Immature natural killer cell (primary cell): Measurements from ENCODE around the gene GTF3C2. TPM values are rescaled to one million over a fixed set of nuclear protein-coding genes. Genes with fewer than 3 reads are reported as not detected.
"Not testable (repeated sequence)": the region's sequence is repeated elsewhere in the genome, so short reads cannot be mapped to it uniquely, and the experiment has no call there.

Experiments used
- DNase-seq, 3 donors: peaks; one replicate each; pipeline ENCODE4 v3.0.0; 2022; ENCODE audit warnings: mixed read lengths in 1 of 3
- H3K27ac Mint-ChIP-seq, 6 donors: one replicate each; pipeline ENCODE4 v1.8.0; 2020; ENCODE audit warnings: mixed read lengths in 6 of 6, mild to moderate bottlenecking in 5 of 6, inconsistent platforms in 4 of 6, moderate library complexity in 3 of 6
- H3K27me3 Mint-ChIP-seq, 3 donors: one replicate each; pipeline ENCODE4 v1.8.0; 2020 to 2021; ENCODE audit warnings: low read depth in 3 of 3, mild to moderate bottlenecking in 3 of 3, mixed read lengths in 3 of 3, moderate library complexity in 3 of 3, inconsistent platforms in 1 of 3
- H3K36me3 Mint-ChIP-seq, 3 donors: one replicate each; pipeline ENCODE4 v1.8.0; 2020; ENCODE audit warnings: mixed read lengths in 3 of 3, inconsistent platforms in 2 of 3, mild to moderate bottlenecking in 2 of 3
- H3K4me1 Mint-ChIP-seq, 2 donors: one replicate each; pipeline ENCODE4 v1.8.0; 2020; ENCODE audit warnings: inconsistent platforms in 2 of 2, mild to moderate bottlenecking in 2 of 2, mixed read lengths in 2 of 2, moderate library complexity in 1 of 2
- H3K4me3 Mint-ChIP-seq, 5 donors: one replicate each; pipeline ENCODE4 v1.8.0; 2020; ENCODE audit warnings: mild to moderate bottlenecking in 5 of 5, mixed read lengths in 5 of 5, inconsistent platforms in 3 of 5, moderate library complexity in 3 of 5
- H3K9me3 Mint-ChIP-seq, 6 donors: one replicate each; pipeline ENCODE4 v1.8.0; 2020; ENCODE audit warnings: mild to moderate bottlenecking in 6 of 6, mixed read lengths in 6 of 6, inconsistent platforms in 4 of 6, moderate library complexity in 3 of 6
- polyA plus RNA-seq, 3 donors: library from polyadenylated mRNA; unstranded; fragments of 300-500 nt; fragmentation: Illumina TruSeq; gene quantifications; one replicate each; pipeline ENCODE4 v1.2.3, GENCODE V29; 2021

GTF3C2 gene
- polyA plus RNA-seq, 3 donors from 2014 or later = 22.1 to 43.7 (median 34.7) TPM

DNA sequence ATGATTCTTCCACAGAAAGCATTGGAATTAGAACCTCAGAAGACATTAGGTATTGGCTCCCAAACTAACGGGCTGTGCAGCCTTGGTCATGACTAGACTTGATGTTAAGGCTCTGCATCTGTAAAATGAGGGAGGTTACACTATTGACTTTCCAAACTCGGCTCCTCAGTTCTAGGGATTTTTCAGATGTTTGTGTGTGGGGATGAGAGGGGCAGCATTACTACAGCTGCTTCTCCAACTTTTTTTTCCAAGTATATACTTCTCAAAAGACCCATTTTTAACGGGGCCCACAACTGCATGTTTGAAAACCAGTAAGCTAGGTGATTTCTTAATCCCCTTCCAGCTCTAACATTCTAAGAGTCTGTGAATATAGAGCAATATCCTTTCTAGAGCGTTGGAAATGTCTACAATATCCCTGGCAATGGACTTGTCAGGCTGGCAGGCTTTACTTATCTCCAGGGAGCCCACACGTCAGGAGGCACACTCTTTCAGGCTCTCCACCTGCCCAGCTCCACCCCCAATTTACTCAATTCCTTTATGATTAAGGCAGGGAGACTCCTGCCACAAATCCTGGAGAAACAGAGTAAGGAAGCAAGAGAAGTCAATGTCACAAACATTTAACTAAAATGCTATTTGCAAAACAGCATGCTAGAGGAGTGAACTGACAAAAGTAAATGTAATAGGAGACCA is 32.8 kb downstream of the GTF3C2 start:
- Mint-ChIP-seq H3K27me3 (peaks cover 2 to 4% (median 2%) of the 10 kb centered on the region in 3 donors), H3K4me3 (peak overlapping the region; percentile 95 to 100 (median 96)), H3K36me3 (peaks cover 10 to 22% (median 15%) of the 10 kb centered on the region in 3 donors), H3K27ac (peak overlapping the region; percentile 97 to 99 (median 98)), H3K9me3 (no peaks in the 10 kb centered on the region), H3K4me1 (peaks cover 23 to 36% of the 10 kb centered on the region in 2 donors)
- DNase-seq = no peak

DNA sequence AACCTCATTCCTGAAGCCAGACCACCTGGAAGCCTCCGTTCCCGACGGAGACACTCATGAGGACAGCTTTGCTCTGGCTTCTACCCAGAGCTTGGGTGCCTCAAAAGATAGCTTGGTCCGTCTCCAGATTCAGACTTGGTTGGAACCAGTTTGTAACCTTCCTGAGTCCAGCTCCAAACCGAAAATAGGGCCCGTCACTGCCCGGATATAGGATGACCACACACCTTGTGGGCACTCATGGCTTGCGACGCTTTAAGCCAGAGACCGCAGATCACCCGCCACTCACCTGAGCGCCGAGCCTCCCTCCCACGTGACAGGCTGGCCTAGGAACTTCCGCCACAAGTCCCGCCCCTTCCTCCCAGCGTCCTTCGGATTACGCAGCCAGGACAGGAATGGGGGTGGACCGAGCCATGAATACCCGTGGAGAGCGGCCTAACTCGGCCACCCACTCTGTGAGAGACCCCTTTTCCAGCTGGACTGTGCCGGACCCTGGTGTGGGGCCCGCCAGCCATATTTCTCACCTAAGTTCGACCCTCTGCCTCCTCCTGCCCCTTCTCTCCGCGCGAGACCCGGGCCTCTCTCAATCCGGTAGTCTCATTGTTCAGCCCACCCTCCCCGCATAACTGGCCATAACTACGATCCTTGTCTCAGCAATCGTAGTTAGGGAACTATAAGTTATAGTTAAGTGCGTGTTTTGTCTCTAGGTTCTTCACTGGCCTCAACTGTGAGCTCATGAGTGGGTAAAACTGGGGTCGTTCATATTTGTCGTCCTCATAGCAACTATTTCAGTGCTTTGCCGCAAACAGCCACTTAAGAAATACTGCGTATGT is 33.6 kb downstream of the GTF3C2 start, which contains the start of gene MPV17:
Gene MPV17, minus strand, starts transcription at position 332 of the 830 bp plus-strand sequence. CDS start 580 bp downstream, outside the sequence.
- Mint-ChIP-seq H3K36me3 (peaks cover 10 to 16% (median 10%) of the 10 kb centered on the region in 3 donors), H3K9me3 (no peaks in the 10 kb centered on the region), H3K4me1 (peaks cover 23 to 36% of the 10 kb centered on the region in 2 donors), H3K4me3 (peak within 1 kb of the TSS; percentile 95 to 100 (median 96)), H3K27ac (peak within 1 kb of the TSS; percentile 97 to 99 (median 98)), H3K27me3 (peaks cover 2 to 4% (median 2%) of the 10 kb centered on the region in 3 donors)
- DNase-seq = peak; percentile 79 to 82 (median 82)

DNA sequence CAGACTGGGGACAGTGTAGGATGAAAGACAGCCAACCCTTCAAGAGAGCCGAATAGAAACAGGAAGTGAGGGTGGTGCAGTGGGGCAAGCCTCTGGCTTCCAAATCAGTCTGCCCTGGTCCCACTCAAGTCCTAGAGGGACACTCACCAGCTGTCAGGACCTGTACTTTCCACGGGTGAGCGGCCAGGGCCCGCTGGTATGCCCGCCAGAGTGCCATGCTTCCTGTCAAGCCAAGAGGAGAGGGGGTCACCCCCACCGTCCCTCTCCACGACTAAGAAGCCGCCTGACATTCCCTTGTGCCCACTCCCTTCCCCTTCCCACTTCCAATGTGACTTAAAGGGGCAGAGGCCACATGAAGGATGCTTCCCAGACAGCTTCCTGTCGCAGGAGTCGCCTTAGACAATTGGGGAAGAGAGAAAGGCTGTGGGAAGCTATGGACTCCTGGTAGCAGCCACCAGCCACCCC is 34.2 kb downstream of the GTF3C2 start:
- Mint-ChIP-seq H3K36me3 (peaks cover 7 to 16% (median 15%) of the 10 kb centered on the region in 3 donors), H3K9me3 (no peaks in the 10 kb centered on the region), H3K27ac (peak overlapping the region; percentile 97 to 99 (median 98)), H3K4me3 (peak overlapping the region; percentile 95 to 100 (median 96)), H3K27me3 (peaks cover 2 to 4% (median 2%) of the 10 kb centered on the region in 3 donors), H3K4me1 (peaks cover 23 to 36% of the 10 kb centered on the region in 2 donors)
- peak in 1 of 3 donors; percentile 4 for DNase-seq

DNA sequence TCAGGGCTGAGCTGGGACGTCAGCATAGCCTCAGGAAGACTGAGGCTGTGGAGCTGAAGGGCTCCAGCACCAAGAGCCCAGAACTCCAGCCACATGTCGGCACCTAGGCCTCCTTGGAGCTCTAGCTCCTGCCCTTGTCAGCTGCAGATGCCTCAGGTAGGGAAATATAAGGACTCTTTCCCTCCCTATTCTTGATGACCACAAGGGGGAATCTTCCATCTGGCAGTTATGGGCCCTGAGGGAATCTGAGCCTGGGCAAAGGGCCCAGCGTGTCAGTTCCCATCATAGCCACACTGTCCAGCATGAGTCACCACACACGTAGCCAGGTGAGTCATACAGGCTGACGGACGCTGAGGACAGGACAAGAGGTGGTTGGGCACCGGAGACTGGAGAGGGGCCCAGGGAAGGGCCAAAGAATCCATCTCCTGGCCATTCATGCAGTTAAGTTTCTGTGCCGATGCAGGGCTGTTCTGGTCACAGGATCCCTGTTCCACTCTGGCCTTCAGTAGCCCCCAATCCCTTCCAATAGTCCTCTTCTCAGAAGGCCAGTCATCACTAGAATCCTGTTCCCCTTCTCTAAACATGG is 35.5 kb downstream of the GTF3C2 start:
- Mint-ChIP-seq H3K4me3 (peak overlapping the region in 1 of 5 donors; percentile 1), H3K9me3 (no peaks in the 10 kb centered on the region), H3K27me3 (peaks cover 2 to 4% (median 2%) of the 10 kb centered on the region in 3 donors), H3K27ac (peak overlapping the region in 2 of 6 donors; percentile 49 to 99), H3K36me3 (peaks cover 0 to 5% (median 5%) of the 10 kb centered on the region in 3 donors), H3K4me1 (peaks cover 23 to 36% of the 10 kb centered on the region in 2 donors)
- DNase-seq = no peak

DNA sequence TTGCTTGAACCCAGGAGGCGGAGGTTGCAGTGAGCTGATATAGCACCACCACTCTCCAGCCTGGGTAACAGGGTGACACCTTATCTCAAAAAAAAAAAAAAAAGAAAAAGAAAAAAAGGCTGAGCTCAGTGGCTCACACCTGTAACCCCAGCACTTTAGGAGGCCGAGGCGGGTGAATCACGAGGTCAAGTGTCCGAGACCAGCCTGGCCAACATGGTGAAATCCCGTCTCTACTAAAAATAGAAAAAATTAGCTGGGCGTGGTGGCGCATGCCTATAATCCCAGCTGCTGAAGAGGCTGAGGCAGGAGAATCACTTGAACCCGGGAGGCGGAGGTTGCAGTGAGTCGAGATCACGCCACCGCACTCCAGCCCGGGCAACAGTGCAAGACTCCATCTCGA is 36.7 kb downstream of the GTF3C2 start:
- DNase-seq, H3K4me3 Mint-ChIP-seq, H3K27ac Mint-ChIP-seq, H3K27me3 Mint-ChIP-seq, H3K9me3 Mint-ChIP-seq, H3K36me3 Mint-ChIP-seq: not testable (repeated sequence)
- H3K4me1 Mint-ChIP-seq = peaks cover 23 to 36% of the 10 kb centered on the region in 2 donors

GRCh38 chr2:27316655-27317412 is 39.7 kb downstream of the GTF3C2 start:
- H3K4me1 Mint-ChIP-seq = peaks cover 7 to 8% of the 10 kb centered on the region in 2 donors
- DNase-seq = no peak
- H3K27me3 Mint-ChIP-seq = peaks cover 0 to 1% (median 0%) of the 10 kb centered on the region in 3 donors
- no peaks in the 10 kb centered on the region for H3K9me3 Mint-ChIP-seq
- no peak overlapping the region for H3K27ac Mint-ChIP-seq
- H3K4me3 Mint-ChIP-seq = no peak overlapping the region
- H3K36me3 Mint-ChIP-seq = peaks cover 0 to 5% (median 0%) of the 10 kb centered on the region in 3 donors

- no peak for DNase-seq
- no peaks in the 10 kb centered on the region for H3K9me3 Mint-ChIP-seq
- H3K4me3 Mint-ChIP-seq = no peak overlapping the region
- peaks cover 4 to 8% (median 4%) of the 10 kb centered on the region in 3 donors for H3K36me3 Mint-ChIP-seq
- H3K4me1 Mint-ChIP-seq = peaks cover 0 to 4% of the 10 kb centered on the region in 2 donors
- peaks cover 0 to 1% (median 0%) of the 10 kb centered on the region in 3 donors for H3K27me3 Mint-ChIP-seq
- peak overlapping the region in 1 of 6 donors; percentile 31 for H3K27ac Mint-ChIP-seq
Observed at GRCh38 chr2:27315122-27315521, 41.4 kb downstream of the GTF3C2 start.

DNA sequence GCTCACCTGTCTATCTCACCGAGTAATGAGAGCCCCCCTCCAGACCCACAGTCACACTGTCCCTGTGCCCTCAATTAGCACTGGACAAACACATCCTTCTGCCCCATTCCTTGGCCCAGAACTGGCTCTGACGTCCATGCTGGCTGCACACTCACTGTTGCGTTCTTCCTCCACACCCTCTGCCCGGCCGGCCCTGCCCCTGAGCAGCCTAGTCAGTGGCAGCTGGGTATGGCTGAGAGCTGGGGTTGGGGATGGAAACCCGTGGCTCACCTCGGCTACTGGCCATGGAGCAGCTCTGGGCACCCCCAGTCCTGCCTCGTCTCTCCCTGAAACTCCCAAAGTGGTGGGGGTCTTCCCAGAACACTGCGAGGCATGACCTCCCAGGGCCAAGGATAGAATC is 41.9 kb downstream of the GTF3C2 start:
- peak overlapping the region in 1 of 6 donors; percentile 31 for H3K27ac Mint-ChIP-seq
- H3K9me3 Mint-ChIP-seq = no peaks in the 10 kb centered on the region
- no peak for DNase-seq
- peaks cover 0 to 1% (median 0%) of the 10 kb centered on the region in 3 donors for H3K27me3 Mint-ChIP-seq
- no peak overlapping the region for H3K4me3 Mint-ChIP-seq
- peaks cover 0 to 4% of the 10 kb centered on the region in 2 donors for H3K4me1 Mint-ChIP-seq
- H3K36me3 Mint-ChIP-seq = peaks cover 6 to 11% (median 7%) of the 10 kb centered on the region in 3 donors

- H3K4me3 Mint-ChIP-seq = no peak overlapping the region
- peaks cover 0 to 4% of the 10 kb centered on the region in 2 donors for H3K4me1 Mint-ChIP-seq
Observed at GRCh38 chr2:27313882-27314645, 42.5 kb downstream of the GTF3C2 start.

GRCh38 chr2:27312152-27312551 is 44.4 kb downstream of the GTF3C2 start:
- Mint-ChIP-seq H3K27ac (no peak overlapping the region), H3K4me1 (peaks cover 0 to 5% of the 10 kb centered on the region in 2 donors), H3K9me3 (no peaks in the 10 kb centered on the region), H3K27me3 (peaks cover 0 to 5% (median 3%) of the 10 kb centered on the region in 3 donors), H3K36me3 (peaks cover 12 to 15% (median 15%) of the 10 kb centered on the region in 3 donors), H3K4me3 (no peak overlapping the region)
- DNase-seq = no peak

More at GRCh38 chr2:27313882-27314645, 42.5 kb downstream of the GTF3C2 start:
- Mint-ChIP-seq H3K9me3 (no peaks in the 10 kb centered on the region), H3K36me3 (peaks cover 11 to 16% (median 12%) of the 10 kb centered on the region in 3 donors), H3K27ac (no peak overlapping the region), H3K27me3 (peaks cover 0 to 1% (median 0%) of the 10 kb centered on the region in 3 donors)
- no peak for DNase-seq

DNA sequence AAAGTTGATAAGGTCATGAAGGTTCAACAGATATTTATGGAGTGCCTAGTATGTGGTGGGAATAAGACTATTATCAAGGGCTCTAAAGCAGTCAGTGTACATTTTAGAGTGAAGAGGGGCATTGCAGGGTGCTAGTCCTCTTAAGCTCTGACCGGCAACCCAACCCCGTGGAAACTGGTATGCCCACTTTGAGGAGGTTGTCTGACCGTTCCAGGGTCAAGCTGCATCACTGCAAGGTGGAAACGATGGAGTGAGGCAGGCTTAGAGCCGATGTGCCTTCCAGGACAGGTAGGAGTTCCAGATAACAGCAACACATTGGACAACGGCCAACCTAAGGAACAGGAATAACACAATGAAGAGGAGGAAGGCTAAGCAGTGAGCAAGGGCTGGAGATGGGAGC is 46.9 kb downstream of the GTF3C2 start:
- peaks cover 0 to 7% of the 10 kb centered on the region in 2 donors for H3K4me1 Mint-ChIP-seq
- no peaks in the 10 kb centered on the region for H3K9me3 Mint-ChIP-seq
- H3K36me3 Mint-ChIP-seq = peaks cover 12 to 15% (median 15%) of the 10 kb centered on the region in 3 donors
- H3K4me3 Mint-ChIP-seq = no peak overlapping the region
- H3K27ac Mint-ChIP-seq = no peak overlapping the region
- DNase-seq = no peak
- H3K27me3 Mint-ChIP-seq = peaks cover 3 to 11% (median 7%) of the 10 kb centered on the region in 3 donors

DNA sequence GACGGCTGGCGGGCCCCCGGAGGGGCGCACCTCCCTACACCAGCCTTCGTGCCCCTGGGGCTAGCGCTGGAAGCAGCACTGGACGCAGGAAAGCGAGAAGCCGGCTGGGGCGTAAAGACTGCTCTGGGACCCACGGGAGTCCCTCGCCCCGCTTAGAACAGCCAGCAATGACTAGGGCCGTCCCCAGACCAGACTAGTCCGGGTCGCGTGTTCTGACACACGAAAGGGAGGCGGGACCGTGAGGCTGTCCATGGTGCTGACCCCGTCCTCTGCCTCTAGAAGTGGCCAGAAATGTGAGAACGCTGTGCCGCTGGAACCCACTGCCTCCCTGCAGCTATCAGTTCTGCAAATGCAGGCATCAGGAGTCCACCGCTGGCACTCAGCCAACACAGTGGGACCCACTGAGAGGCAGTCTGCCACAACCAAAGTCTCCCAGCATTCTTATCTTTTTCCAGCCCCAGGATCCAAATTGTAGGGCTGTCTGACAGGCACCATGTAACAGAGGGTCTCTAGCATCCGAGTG is 48.1 kb downstream of the GTF3C2 start, which contains the start of gene UCN:
Gene UCN, minus strand, starts transcription at position 87 of the 523 bp plus-strand sequence. CDS start 550 bp downstream, outside the sequence.
- peaks cover 12 to 15% (median 15%) of the 10 kb centered on the region in 3 donors for H3K36me3 Mint-ChIP-seq
- H3K4me3 Mint-ChIP-seq = peak within 1 kb of the TSS in 2 of 5 donors; percentile 25 to 63
- no peak for DNase-seq
- H3K4me1 Mint-ChIP-seq = peaks cover 0 to 6% of the 10 kb centered on the region in 2 donors
- H3K27me3 Mint-ChIP-seq = peaks cover 3 to 12% (median 11%) of the 10 kb centered on the region in 3 donors
- no peak within 1 kb of the TSS for H3K27ac Mint-ChIP-seq
- no peaks in the 10 kb centered on the region for H3K9me3 Mint-ChIP-seq
